Gastroesophageal sphincter (tissue), 3 donors: ENCODE data around the gene ADAM10.

ENCODE experiments used
- POLR2AphosphoS5 ChIP-seq: sonication (generic); formaldehyde crosslinking; IDR thresholded peaks from one replicate; pipeline ENCODE4 v1.6.1; 2017; ENCODE audit warnings: antibody characterized with exemption
- TF ChIP-seq, protein P1 (sequence below), 4 experiments: fragments of 200-600 bp in 2 of 4; fragments of 450-650 bp in 2 of 4; sonication (generic) in 1 of 4; IDR thresholded peaks; one replicate each; pipeline ENCODE4 v1.5.1; 2017 to 2019; ENCODE audit warnings: antibody characterized with exemption in 4 of 4, mild to moderate bottlenecking in 2 of 4, moderate library complexity in 2 of 4

- TF ChIP-seq, protein P1, sequence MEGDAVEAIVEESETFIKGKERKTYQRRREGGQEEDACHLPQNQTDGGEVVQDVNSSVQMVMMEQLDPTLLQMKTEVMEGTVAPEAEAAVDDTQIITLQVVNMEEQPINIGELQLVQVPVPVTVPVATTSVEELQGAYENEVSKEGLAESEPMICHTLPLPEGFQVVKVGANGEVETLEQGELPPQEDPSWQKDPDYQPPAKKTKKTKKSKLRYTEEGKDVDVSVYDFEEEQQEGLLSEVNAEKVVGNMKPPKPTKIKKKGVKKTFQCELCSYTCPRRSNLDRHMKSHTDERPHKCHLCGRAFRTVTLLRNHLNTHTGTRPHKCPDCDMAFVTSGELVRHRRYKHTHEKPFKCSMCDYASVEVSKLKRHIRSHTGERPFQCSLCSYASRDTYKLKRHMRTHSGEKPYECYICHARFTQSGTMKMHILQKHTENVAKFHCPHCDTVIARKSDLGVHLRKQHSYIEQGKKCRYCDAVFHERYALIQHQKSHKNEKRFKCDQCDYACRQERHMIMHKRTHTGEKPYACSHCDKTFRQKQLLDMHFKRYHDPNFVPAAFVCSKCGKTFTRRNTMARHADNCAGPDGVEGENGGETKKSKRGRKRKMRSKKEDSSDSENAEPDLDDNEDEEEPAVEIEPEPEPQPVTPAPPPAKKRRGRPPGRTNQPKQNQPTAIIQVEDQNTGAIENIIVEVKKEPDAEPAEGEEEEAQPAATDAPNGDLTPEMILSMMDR (IDR thresholded peaks at IDR 0.05) = no peak
- TF ChIP-seq POLR2AphosphoS5 = no peak
Measured at GRCh38 chr15:58548308-58549012, 201.0 kb downstream of the ADAM10 start.
